ENCODE data around the gene DOCK1.

The DOCK1 gene

DNA sequence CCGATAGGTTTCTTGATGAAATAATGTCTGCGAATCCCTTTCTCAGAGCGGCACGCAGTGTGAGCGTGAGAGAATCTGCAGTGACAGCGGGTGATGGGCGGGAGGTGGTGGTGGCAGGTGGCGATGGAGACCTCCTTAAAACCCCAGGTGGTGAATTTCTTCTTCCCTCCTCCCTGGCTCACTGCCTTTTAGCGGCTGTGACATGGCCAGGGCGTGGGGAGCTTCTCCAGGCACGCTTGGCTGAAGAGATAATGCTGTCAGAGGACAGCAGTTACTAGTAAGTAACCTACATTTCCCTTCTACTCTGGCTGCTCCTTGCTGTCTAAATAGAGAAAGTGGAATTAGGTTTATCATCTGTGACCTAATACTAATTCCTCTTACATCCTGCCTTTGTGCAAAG lies 432.6 kb downstream of the DOCK1 start:
- no peak overlapping the region for H3K9ac ChIP-seq (ENCODE audit: low read length in 2 of 2)
- no peak overlapping the region for H3K4me3 ChIP-seq (ENCODE audit: low read length in 2 of 2)
- H3K27me3 ChIP-seq (ENCODE audit: control insufficient read depth in 1 of 2, insufficient read depth in 2 of 2, low read length in 2 of 2) = no peaks in the 10 kb centered on the region
- H3K27ac ChIP-seq (ENCODE audit: low read length) = no peak overlapping the region
- peaks cover 0 to 9% of the 10 kb centered on the region in 2 donors for H3K36me3 ChIP-seq (ENCODE audit: control insufficient read depth in 2 of 2, insufficient read depth in 2 of 2, low read length in 2 of 2)
- H3K4me1 ChIP-seq (ENCODE audit: control insufficient read depth, insufficient read depth, low read length) = no peaks in the 10 kb centered on the region
- H3K9me3 ChIP-seq (ENCODE audit: control insufficient read depth in 2 of 2, low read length in 2 of 2) = no peaks in the 10 kb centered on the region

DNA sequence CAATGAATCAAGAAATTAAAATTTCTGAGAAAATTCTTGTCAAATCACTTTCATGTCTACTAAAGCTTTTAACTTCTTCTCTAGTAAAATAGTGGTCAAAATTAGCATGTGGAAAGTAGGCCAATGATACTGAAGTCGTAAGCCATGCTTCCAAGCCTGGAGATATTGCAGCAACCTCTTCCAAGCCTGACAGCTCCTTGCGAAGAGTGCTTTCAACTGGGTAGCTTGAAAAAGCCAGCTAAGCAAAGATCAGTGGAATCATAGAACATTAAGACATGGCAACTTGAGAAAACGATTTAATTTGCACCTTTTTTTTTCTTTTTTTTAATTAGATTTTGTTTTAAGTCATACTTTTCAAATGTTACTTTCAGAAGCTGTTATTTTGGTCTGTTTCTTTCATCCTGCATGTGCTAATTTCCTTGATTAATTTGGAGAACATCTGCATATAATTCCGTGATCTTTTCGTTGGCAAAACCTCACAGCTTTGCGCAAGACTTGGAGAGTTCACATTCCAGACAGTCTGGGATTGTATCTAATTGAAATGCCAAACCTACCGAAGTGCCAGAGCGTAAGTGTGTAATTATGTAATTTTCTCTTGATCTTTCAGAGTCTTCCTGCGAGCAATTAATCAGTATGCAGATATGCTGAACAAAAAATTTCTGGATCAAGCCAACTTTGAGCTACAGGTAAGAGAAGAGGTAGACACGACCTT lies 433.3 kb downstream of the DOCK1 start:
- Histone ChIP-seq H3K9ac (ENCODE audit: low read length in 2 of 2) (no peak overlapping the region), H3K36me3 (ENCODE audit: control insufficient read depth in 2 of 2, insufficient read depth in 2 of 2, low read length in 2 of 2) (peaks cover 2 to 9% of the 10 kb centered on the region in 2 donors), H3K27ac (ENCODE audit: low read length) (no peak overlapping the region), H3K27me3 (ENCODE audit: control insufficient read depth in 1 of 2, insufficient read depth in 2 of 2, low read length in 2 of 2) (no peaks in the 10 kb centered on the region), H3K9me3 (ENCODE audit: control insufficient read depth in 2 of 2, low read length in 2 of 2) (no peaks in the 10 kb centered on the region), H3K4me3 (ENCODE audit: low read length in 2 of 2) (no peak overlapping the region), H3K4me1 (ENCODE audit: control insufficient read depth, insufficient read depth, low read length) (no peaks in the 10 kb centered on the region)

- no peak overlapping the region for H3K4me3 ChIP-seq (ENCODE audit: low read length in 2 of 2)
- no peaks in the 10 kb centered on the region for H3K9me3 ChIP-seq (ENCODE audit: control insufficient read depth in 2 of 2, low read length in 2 of 2)
- no peaks in the 10 kb centered on the region for H3K27me3 ChIP-seq (ENCODE audit: control insufficient read depth in 1 of 2, insufficient read depth in 2 of 2, low read length in 2 of 2)
- no peak overlapping the region for H3K27ac ChIP-seq (ENCODE audit: low read length)
- peaks cover 16 to 18% of the 10 kb centered on the region in 2 donors for H3K36me3 ChIP-seq (ENCODE audit: control insufficient read depth in 2 of 2, insufficient read depth in 2 of 2, low read length in 2 of 2)
- H3K4me1 ChIP-seq (ENCODE audit: control insufficient read depth, insufficient read depth, low read length) = no peaks in the 10 kb centered on the region
- H3K9ac ChIP-seq (ENCODE audit: low read length in 2 of 2) = no peak overlapping the region
Measured at GRCh38 chr10:127343821-127344220, 438.6 kb downstream of the DOCK1 start.

DNA sequence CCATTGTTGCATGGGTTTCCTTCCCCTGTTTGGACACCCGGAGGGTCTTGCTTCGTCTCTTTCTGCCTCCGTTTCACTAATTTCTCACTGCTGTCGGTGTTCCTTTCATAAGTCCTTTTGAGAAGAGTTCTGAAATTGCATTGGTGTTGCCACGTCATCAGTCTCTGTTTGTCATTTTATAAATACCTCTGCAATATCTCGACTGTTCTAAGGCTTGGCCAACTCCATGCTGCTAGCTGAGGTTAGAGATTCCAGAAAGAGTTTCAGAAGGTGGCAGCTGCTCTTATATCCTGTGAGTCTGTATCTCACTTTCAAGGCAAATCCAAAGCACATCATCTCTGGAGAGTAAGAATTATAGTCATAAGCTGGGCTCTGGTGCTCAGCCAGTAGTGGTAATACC lies 439.1 kb downstream of the DOCK1 start:
- H3K36me3 ChIP-seq (ENCODE audit: control insufficient read depth in 2 of 2, insufficient read depth in 2 of 2, low read length in 2 of 2) = peaks cover 11 to 20% of the 10 kb centered on the region in 2 donors
- no peak overlapping the region for H3K4me3 ChIP-seq (ENCODE audit: low read length in 2 of 2)
- H3K4me1 ChIP-seq (ENCODE audit: control insufficient read depth, insufficient read depth, low read length) = no peaks in the 10 kb centered on the region
- no peak overlapping the region for H3K9ac ChIP-seq (ENCODE audit: low read length in 2 of 2)
- H3K27ac ChIP-seq (ENCODE audit: low read length) = no peak overlapping the region
- H3K27me3 ChIP-seq (ENCODE audit: control insufficient read depth in 1 of 2, insufficient read depth in 2 of 2, low read length in 2 of 2) = no peaks in the 10 kb centered on the region
- no peaks in the 10 kb centered on the region for H3K9me3 ChIP-seq (ENCODE audit: control insufficient read depth in 2 of 2, low read length in 2 of 2)

DNA sequence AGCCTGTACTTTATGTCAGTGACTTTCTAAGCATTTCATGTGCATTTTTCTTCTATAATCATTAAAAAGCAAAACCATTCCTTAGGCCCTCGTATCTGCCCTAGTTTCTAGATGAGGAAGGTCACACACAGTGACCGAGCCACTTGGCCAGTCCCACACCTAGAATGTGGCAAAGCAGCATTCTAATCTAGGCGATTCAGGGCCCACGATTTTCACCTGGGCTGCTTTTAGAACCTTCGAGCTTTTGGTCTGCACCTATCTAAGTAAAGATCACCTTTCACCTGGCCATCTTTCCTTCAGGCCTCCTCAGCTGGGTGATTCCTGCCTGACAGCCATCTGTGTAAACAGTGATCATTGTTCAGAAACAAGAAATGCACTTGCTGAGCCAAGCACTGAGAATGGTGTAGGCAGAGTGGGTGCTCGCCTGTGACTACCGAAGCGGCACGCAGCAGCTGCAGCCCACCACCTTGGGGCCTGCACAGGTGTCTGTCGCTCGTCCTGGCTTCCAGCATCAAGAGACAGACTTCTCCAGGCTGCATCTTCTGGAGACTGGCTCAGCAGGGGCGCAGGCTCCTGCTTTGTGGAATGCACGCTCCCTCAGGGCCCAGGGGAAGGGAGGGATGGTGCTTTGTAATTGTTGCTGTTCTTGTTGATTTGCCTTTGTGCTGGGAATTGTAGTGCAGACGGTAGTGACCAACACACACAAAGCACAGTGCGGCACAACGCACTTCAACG lies 440.2 kb downstream of the DOCK1 start:
- no peaks in the 10 kb centered on the region for H3K4me1 ChIP-seq (ENCODE audit: control insufficient read depth, insufficient read depth, low read length)
- no peak overlapping the region for H3K9ac ChIP-seq (ENCODE audit: low read length in 2 of 2)
- H3K27ac ChIP-seq (ENCODE audit: low read length) = no peak overlapping the region
- no peak overlapping the region for H3K4me3 ChIP-seq (ENCODE audit: low read length in 2 of 2)
- H3K36me3 ChIP-seq (ENCODE audit: control insufficient read depth in 2 of 2, insufficient read depth in 2 of 2, low read length in 2 of 2) = peaks cover 10 to 20% of the 10 kb centered on the region in 2 donors
- H3K9me3 ChIP-seq (ENCODE audit: control insufficient read depth in 2 of 2, low read length in 2 of 2) = no peaks in the 10 kb centered on the region
- no peaks in the 10 kb centered on the region for H3K27me3 ChIP-seq (ENCODE audit: control insufficient read depth in 1 of 2, insufficient read depth in 2 of 2, low read length in 2 of 2)

DNA sequence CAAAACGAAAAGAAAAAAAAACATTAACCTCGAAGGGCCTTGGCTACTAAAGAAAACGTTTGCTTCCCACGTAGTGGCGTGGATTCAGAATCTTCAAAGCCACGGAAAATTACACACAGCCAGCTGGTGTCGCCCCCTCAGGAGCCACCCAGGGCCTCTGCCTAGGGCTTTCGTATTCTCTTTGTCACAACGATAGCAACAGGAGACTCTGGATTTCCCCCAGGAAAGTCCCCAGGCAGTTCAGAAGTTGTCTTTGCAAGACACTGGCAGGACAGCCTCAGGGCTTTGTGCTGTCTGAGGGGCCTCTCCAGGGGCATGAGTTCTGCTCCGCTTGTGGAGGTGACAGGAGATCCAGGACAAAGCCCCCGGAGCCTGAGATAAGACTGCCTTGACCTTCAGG lies 441.4 kb downstream of the DOCK1 start:
- H3K9ac ChIP-seq (ENCODE audit: low read length in 2 of 2) = no peak overlapping the region
- no peaks in the 10 kb centered on the region for H3K9me3 ChIP-seq (ENCODE audit: control insufficient read depth in 2 of 2, low read length in 2 of 2)
- no peak overlapping the region for H3K27ac ChIP-seq (ENCODE audit: low read length)
- no peaks in the 10 kb centered on the region for H3K4me1 ChIP-seq (ENCODE audit: control insufficient read depth, insufficient read depth, low read length)
- H3K27me3 ChIP-seq (ENCODE audit: control insufficient read depth in 1 of 2, insufficient read depth in 2 of 2, low read length in 2 of 2) = no peaks in the 10 kb centered on the region
- H3K4me3 ChIP-seq (ENCODE audit: low read length in 2 of 2) = no peak overlapping the region
- H3K36me3 ChIP-seq (ENCODE audit: control insufficient read depth in 2 of 2, insufficient read depth in 2 of 2, low read length in 2 of 2) = peaks cover 7 to 20% of the 10 kb centered on the region in 2 donors

GRCh38 chr10:127347202-127347959 lies 442.2 kb downstream of the DOCK1 start:
- H3K36me3 ChIP-seq (ENCODE audit: control insufficient read depth in 2 of 2, insufficient read depth in 2 of 2, low read length in 2 of 2) = peaks cover 7 to 20% of the 10 kb centered on the region in 2 donors
- H3K4me1 ChIP-seq (ENCODE audit: control insufficient read depth, insufficient read depth, low read length) = no peaks in the 10 kb centered on the region
- no peak overlapping the region for H3K9ac ChIP-seq (ENCODE audit: low read length in 2 of 2)
- H3K9me3 ChIP-seq (ENCODE audit: control insufficient read depth in 2 of 2, low read length in 2 of 2) = no peaks in the 10 kb centered on the region
- no peak overlapping the region for H3K4me3 ChIP-seq (ENCODE audit: low read length in 2 of 2)
- no peaks in the 10 kb centered on the region for H3K27me3 ChIP-seq (ENCODE audit: control insufficient read depth in 1 of 2, insufficient read depth in 2 of 2, low read length in 2 of 2)
- no peak overlapping the region for H3K27ac ChIP-seq (ENCODE audit: low read length)

GRCh38 chr10:127349737-127350136 lies 444.5 kb downstream of the DOCK1 start:
- H3K27ac ChIP-seq (ENCODE audit: low read length) = no peak overlapping the region
- no peak overlapping the region for H3K9ac ChIP-seq (ENCODE audit: low read length in 2 of 2)
- no peaks in the 10 kb centered on the region for H3K27me3 ChIP-seq (ENCODE audit: control insufficient read depth in 1 of 2, insufficient read depth in 2 of 2, low read length in 2 of 2)
- peaks cover 6 to 10% of the 10 kb centered on the region in 2 donors for H3K36me3 ChIP-seq (ENCODE audit: control insufficient read depth in 2 of 2, insufficient read depth in 2 of 2, low read length in 2 of 2)
- H3K9me3 ChIP-seq (ENCODE audit: control insufficient read depth in 2 of 2, low read length in 2 of 2) = no peaks in the 10 kb centered on the region
- no peaks in the 10 kb centered on the region for H3K4me1 ChIP-seq (ENCODE audit: control insufficient read depth, insufficient read depth, low read length)
- H3K4me3 ChIP-seq (ENCODE audit: low read length in 2 of 2) = no peak overlapping the region

- H3K36me3 ChIP-seq (ENCODE audit: control insufficient read depth in 2 of 2, insufficient read depth in 2 of 2, low read length in 2 of 2) = peaks cover 3 to 8% of the 10 kb centered on the region in 2 donors
- H3K9ac ChIP-seq (ENCODE audit: low read length in 2 of 2) = no peak overlapping the region
- H3K27ac ChIP-seq (ENCODE audit: low read length) = no peak overlapping the region
- no peaks in the 10 kb centered on the region for H3K9me3 ChIP-seq (ENCODE audit: control insufficient read depth in 2 of 2, low read length in 2 of 2)
- H3K27me3 ChIP-seq (ENCODE audit: control insufficient read depth in 1 of 2, insufficient read depth in 2 of 2, low read length in 2 of 2) = no peaks in the 10 kb centered on the region
- no peaks in the 10 kb centered on the region for H3K4me1 ChIP-seq (ENCODE audit: control insufficient read depth, insufficient read depth, low read length)
- H3K4me3 ChIP-seq (ENCODE audit: low read length in 2 of 2) = no peak overlapping the region
Measured at GRCh38 chr10:127351542-127351941, 446.3 kb downstream of the DOCK1 start.

DNA sequence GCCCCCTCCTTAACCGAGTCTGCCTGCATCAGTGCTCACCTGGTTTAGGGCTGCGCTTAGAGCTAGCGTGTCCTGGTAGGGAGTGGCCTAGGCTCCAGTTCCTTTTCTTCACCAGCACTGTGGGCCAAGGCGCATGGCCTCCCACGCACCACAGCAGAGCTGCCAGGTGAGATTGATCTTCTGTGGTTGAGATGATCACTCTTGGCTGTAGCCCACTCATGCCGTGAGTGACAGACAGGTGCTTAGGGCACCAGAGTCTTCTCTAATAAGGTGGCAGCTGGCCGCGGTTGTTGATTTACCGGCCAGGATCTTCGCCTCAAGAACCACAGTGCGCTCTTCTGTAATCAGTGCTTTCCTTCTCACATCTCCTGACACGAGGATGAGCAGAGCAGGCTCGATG lies 448.3 kb downstream of the DOCK1 start:
- Histone ChIP-seq H3K36me3 (ENCODE audit: control insufficient read depth in 2 of 2, insufficient read depth in 2 of 2, low read length in 2 of 2) (peaks cover 3 to 11% of the 10 kb centered on the region in 2 donors), H3K4me1 (ENCODE audit: control insufficient read depth, insufficient read depth, low read length) (no peaks in the 10 kb centered on the region), H3K4me3 (ENCODE audit: low read length in 2 of 2) (no peak overlapping the region), H3K9me3 (ENCODE audit: control insufficient read depth in 2 of 2, low read length in 2 of 2) (no peaks in the 10 kb centered on the region), H3K27me3 (ENCODE audit: control insufficient read depth in 1 of 2, insufficient read depth in 2 of 2, low read length in 2 of 2) (no peaks in the 10 kb centered on the region), H3K9ac (ENCODE audit: low read length in 2 of 2) (no peak overlapping the region), H3K27ac (ENCODE audit: low read length) (no peak overlapping the region)
